Colonic mucosa (tissue), 4 donors: ENCODE results near the gene SLIT3. TPM values are rescaled to one million over a fixed set of nuclear protein-coding genes. Genes with fewer than 3 reads are reported as not detected.
"Not testable (repeated sequence)": the region's sequence is repeated elsewhere in the genome, so short reads cannot be mapped to it uniquely, and the experiment has no call there.

ENCODE experiments used
- DNase-seq: peaks from one replicate; pipeline ENCODE4 v3.0.0-alpha.2; 2020
- H3K27ac ChIP-seq: fragments of 200-600 bp; one replicate; pipeline ENCODE4 v1.8.0; 2021
- H3K27me3 ChIP-seq: fragments of 200-600 bp; one replicate; pipeline ENCODE4 v1.8.0; 2021
- H3K36me3 ChIP-seq: fragments of 200-600 bp; one replicate; pipeline ENCODE4 v1.8.0; 2021
- H3K4me1 ChIP-seq: fragments of 200-600 bp; one replicate; pipeline ENCODE4 v1.8.0; 2021; ENCODE audit warnings: mild to moderate bottlenecking
- H3K4me3 ChIP-seq: fragments of 200-600 bp; one replicate; pipeline ENCODE4 v1.8.0; 2021
- H3K9ac ChIP-seq, 2 donors: one replicate each; pipeline ENCODE4 v1.7.0; 2013; ENCODE audit warnings: control low read depth in 2 of 2, low read depth in 2 of 2, low read length in 2 of 2
- H3K9me3 ChIP-seq: fragments of 200-600 bp; one replicate; pipeline ENCODE4 v1.8.0; 2021
- intact Hi-C: fragments of 100-400 bp; cut with DNase I; formaldehyde crosslinking; loops from one replicate; pipeline ENCODE4 v1.14.1; 2022
- total RNA-seq, 2 donors: library from RNA; stranded (reverse); fragmentation: NEBNext Ultra II Directional in 1 of 2; extraction: Animal tissue kit (Norgen Biotek cat#: 25700) in 1 of 2; gene quantifications; one replicate each; pipeline ENCODE4 v1.2.1, GENCODE V29; 2021
- TF ChIP-seq, protein P1 (sequence below): fragments of 200-600 bp; IDR thresholded peaks from one replicate; pipeline ENCODE4 v1.8.0; 2022; ENCODE audit warnings: antibody characterized with exemption, mild to moderate bottlenecking
- donor health status: healthy.
- donor health status: DM: no; HTN: no; CAD: no.
- donor health status: DM: no; HTN: no; CAD: no.

Gene SLIT3
- total RNA-seq, 2 donors from 2014 or later, result 3.4 to 7.6 TPM

DNA sequence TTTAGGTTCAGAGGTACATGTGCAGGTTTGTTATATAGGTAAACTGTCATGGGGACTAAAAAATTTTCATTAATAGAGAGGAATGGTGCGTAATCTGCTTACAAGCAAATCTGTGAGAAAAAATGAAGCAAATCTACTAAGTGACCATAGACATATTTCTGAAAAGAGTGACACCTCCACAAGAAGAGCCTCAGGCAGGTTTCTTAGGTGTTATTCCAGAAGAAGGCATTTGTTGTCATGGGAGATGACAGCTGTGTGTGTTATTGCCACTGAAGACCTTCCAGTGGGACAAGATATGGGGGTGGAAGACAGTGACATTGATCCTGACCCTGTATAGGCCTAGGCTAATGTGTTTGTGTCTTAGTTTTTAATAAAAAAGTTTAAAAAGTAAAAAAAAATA lies 652.9 kb downstream of the SLIT3 start:
- Histone ChIP-seq H3K4me3 (no peak overlapping the region), H3K27ac (no peak overlapping the region), H3K4me1 (no peaks in the 10 kb centered on the region), H3K9ac (no peak overlapping the region), H3K27me3 (no peaks in the 10 kb centered on the region), H3K9me3 (no peaks in the 10 kb centered on the region), H3K36me3 (no peaks in the 10 kb centered on the region)
- no peak for DNase-seq
- TF ChIP-seq, protein P1, sequence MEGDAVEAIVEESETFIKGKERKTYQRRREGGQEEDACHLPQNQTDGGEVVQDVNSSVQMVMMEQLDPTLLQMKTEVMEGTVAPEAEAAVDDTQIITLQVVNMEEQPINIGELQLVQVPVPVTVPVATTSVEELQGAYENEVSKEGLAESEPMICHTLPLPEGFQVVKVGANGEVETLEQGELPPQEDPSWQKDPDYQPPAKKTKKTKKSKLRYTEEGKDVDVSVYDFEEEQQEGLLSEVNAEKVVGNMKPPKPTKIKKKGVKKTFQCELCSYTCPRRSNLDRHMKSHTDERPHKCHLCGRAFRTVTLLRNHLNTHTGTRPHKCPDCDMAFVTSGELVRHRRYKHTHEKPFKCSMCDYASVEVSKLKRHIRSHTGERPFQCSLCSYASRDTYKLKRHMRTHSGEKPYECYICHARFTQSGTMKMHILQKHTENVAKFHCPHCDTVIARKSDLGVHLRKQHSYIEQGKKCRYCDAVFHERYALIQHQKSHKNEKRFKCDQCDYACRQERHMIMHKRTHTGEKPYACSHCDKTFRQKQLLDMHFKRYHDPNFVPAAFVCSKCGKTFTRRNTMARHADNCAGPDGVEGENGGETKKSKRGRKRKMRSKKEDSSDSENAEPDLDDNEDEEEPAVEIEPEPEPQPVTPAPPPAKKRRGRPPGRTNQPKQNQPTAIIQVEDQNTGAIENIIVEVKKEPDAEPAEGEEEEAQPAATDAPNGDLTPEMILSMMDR, result no peak
- intact Hi-C loops, result no loop called here

DNA sequence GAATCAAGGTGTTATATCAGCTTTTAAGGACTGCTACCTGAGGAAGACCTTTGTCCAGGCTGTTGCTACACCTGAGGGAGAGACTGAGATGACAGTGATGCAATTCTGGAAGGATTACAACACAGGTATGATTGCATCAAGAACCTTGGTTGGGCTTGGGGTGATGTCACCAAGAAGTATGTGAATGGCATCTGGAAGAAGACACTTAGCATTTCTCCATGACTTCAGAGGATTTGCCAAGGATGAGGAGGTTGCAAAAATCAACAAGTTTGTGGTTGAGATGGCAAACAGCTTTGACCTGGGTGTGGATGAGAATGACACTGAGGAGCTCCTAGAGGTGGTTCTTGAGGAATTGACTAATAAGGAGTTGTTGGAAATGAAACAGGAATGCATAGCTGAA lies 653.9 kb downstream of the SLIT3 start:
- no peaks in the 10 kb centered on the region for H3K36me3 ChIP-seq
- no peaks in the 10 kb centered on the region for H3K9me3 ChIP-seq
- H3K9ac ChIP-seq, result no peak overlapping the region
- TF ChIP-seq, protein P1, result no peak
- H3K27me3 ChIP-seq, result no peaks in the 10 kb centered on the region
- no peak for DNase-seq
- intact Hi-C loops, result no loop called here
- no peaks in the 10 kb centered on the region for H3K4me1 ChIP-seq
- no peak overlapping the region for H3K27ac ChIP-seq
- no peak overlapping the region for H3K4me3 ChIP-seq

DNA sequence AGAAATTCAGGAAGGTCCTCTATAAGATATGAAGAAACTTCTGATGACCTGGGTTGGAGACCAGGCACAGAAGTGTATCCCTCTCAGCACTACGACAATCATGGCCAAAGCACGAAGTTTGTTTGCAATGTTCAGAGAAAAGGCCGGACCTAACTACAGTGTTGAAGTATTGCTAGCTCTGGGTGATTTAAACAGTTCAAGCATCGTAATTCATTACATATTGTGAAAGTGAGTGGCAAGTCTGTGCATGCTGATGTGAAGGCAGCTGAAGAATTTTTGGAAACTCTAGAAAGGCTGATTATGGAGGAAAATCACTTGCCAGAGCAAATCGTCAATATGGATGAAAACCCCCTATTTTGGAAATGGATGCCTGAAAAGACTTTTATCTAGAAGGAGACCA lies 654.6 kb downstream of the SLIT3 start:
- Histone ChIP-seq H3K4me3 (no peak overlapping the region), H3K27ac (no peak overlapping the region), H3K36me3 (no peaks in the 10 kb centered on the region), H3K4me1 (no peaks in the 10 kb centered on the region), H3K9ac (no peak overlapping the region), H3K27me3 (no peaks in the 10 kb centered on the region), H3K9me3 (no peaks in the 10 kb centered on the region)
- TF ChIP-seq, protein P1, result no peak
- no peak for DNase-seq
- intact Hi-C loops, result no loop called here

DNA sequence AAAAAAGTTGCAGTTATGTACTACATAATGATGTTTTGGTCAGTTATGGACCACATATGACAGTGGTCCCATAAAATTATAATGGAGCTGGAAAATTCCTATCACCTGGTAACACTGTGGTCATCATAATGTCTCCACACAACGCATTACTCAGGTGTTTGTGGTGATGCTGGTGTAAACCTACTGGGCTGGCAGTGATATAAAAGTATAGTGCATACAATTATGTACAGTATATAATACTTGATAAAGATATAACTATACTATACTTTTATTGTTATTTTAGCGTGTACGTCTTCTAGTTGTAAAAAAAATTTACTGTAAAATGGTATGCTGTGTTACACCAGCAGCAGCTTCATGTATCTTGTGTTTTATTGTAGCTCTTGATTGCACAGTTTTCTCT lies 655.7 kb downstream of the SLIT3 start:
- Histone ChIP-seq H3K9me3 (no peaks in the 10 kb centered on the region), H3K27me3 (no peaks in the 10 kb centered on the region), H3K9ac (no peak overlapping the region), H3K36me3 (no peaks in the 10 kb centered on the region), H3K4me1 (no peaks in the 10 kb centered on the region), H3K27ac (no peak overlapping the region), H3K4me3 (no peak overlapping the region)
- DNase-seq, result no peak
- TF ChIP-seq, protein P1, result no peak
- intact Hi-C loops, result no loop called here

DNA sequence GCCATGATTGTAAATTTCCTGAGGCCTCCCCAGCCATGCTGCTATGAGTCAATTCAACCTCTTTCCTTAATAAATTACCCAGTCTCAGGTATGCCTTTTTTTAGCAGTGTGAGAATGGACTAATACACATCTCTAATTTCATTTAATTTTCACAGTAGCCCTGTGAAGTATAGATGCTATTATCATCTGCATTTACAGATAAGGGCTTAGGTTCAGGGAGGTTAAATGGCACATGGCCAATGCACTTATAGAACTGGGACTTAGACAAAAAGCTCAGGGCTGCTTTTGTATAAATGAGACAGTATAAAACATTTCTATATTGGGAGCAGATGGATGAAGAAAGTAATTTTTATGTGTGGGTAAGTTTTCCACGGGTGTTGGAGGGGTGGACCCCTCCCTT lies 658.9 kb downstream of the SLIT3 start:
- Histone ChIP-seq H3K9me3 (no peaks in the 10 kb centered on the region), H3K36me3 (no peaks in the 10 kb centered on the region), H3K27me3 (no peaks in the 10 kb centered on the region), H3K4me3 (no peak overlapping the region), H3K4me1 (no peaks in the 10 kb centered on the region), H3K9ac (no peak overlapping the region), H3K27ac (no peak overlapping the region)
- TF ChIP-seq, protein P1, result no peak
- intact Hi-C loops, result no loop called here
- DNase-seq, result no peak

DNA sequence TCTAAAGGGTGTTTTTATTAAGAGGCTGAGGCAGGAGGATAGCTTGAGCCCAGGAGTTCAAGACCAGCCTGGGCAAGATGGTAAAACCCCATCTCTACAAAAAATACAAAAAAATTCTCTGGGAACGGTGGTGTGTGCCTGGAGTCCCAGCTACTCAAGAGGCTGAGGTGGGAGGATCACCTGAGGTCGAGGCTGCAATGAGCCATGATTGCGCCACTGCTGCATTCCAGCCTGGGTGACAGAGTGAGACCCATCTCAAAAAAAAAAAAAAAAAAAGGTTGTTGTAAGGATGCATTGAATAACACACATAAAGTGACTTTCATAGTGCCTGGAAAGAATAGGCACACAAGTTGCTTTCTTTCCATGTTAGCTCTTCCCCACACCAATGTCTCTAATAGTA lies 662.1 kb downstream of the SLIT3 start:
- H3K4me1 ChIP-seq, intact Hi-C loops, H3K4me3 ChIP-seq, H3K9ac ChIP-seq, H3K27me3 ChIP-seq, DNase-seq, H3K27ac ChIP-seq, H3K36me3 ChIP-seq, H3K9me3 ChIP-seq: not testable (repeated sequence)
